Body of pancreas (tissue), 4 donors: Measurements from ENCODE around the gene PTPRN2.

Source experiments
- CTCF ChIP-seq, 7 experiments: fragments of 450-650 bp in 4 of 7; fragments of 200-600 bp in 3 of 7; sonication (generic) in 3 of 7; IDR thresholded peaks; one replicate each; pipeline ENCODE4 v1.5.1; 2016 to 2019; ENCODE audit warnings: antibody characterized with exemption in 7 of 7
- POLR2A ChIP-seq, 3 donors: fragments of 450-650 bp; IDR thresholded peaks; one replicate each; pipeline ENCODE4 v1.6.1; 2016; ENCODE audit warnings: antibody characterized with exemption in 3 of 3, mild to moderate bottlenecking in 2 of 3

DNA sequence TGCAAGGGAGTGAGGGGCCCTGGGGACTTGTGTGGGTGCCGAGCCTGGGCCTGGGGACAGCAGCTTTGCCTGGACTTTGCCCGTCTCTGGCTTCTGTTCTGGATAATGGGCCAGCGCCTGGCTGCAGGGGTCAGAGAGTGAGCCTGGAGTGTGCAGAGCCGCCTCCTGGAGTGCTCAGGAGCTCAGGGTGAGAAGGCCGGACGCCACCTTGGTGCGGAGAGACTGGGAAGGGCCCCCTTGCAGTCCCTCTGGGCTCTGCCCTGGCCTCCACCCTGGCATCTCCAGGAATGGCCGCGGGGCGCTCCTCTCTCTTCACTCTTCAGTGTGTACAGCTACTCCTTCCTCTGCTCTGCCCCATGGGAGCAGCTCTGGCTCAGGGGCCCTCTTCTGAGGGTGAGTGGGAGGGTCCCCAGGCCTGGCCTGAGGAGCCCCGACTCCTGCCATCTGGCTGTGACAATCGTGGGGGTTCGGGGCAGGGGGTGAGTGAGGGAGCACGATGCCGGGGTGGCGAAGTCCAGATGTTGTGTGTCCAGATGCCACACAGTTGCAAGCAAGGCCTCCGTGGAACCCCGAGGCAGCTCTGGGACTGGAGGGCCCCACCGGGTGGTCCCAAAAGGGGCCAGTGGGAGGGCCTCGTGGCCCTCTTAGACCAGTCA lies 1063.7 kb downstream of the PTPRN2 start:
- TF ChIP-seq CTCF (IDR thresholded peaks at IDR 0.05), result no peak
- TF ChIP-seq POLR2A (IDR thresholded peaks at IDR 0.05), result no peak
